GM21447 (cell line): ENCODE data around the gene EFHC2.

Experiments
- ATAC-seq: cut with Tn5 transposase; IDR thresholded peaks from one replicate; pipeline ENCODE4 v1.9.1; 2021; ENCODE audit not compliant: unreplicated experiment

Gene EFHC2, protein sequence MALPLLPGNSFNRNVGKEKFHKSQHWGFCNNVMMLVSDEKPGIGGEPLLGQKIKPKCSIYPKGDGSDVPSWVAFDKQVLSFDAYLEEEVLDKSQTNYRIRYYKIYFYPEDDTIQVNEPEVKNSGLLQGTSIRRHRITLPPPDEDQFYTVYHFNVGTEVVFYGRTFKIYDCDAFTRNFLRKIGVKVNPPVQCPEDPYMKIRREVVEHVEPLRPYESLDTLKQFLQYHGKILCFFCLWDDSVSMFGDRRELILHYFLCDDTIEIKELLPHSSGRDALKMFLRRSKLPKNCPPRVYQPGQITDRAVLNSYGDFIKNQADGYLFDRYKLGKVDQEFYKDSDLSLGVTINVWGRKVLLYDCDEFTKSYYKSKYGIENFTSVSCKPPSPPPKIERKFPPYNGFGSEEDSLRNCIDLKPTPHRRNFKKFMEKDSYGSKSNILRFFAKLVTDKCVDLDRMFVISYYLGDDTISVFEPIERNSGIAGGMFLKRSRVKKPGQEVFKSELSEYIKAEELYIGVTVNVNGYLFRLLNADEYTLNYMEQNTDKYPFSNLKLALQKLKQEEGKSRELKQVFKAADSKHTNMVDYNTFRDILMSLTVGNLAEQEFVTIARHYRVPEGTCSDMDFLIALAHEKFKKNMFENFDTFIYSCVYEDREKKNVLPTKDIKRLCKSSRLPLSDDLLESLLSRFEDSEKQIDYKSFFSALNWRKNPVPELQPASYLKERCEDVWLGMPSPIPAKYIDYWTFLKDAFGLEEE

GRCh38 chrX:44343412-44344141 lies at the start of gene EFHC2:
Gene EFHC2 (minus strand): TSS chrX:44343672. CDS start chrX:44343588, 84 bp downstream.
- ATAC-seq = no peak

DNA sequence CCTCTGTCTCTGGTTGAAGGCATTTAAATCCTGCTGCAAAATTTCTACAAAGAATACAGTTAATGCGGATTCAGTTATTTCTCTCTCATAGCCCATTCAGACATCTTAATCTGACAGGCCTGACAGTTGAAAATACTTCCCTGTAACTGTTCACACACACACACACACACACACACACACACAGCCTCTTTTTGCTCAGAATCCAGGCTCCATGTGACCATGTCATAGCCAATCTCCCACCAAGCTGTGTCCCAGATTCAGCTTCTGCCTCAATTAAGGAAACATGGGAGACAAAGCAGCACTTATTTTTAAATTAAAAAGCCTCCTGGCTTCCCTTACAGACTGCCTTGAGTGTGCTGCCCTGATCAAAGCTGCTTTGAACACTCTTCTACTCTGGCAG lies 49.3 kb upstream of the EFHC2 start:
- no peak for ATAC-seq

GRCh38 chrX:44384688-44385338 lies 41.3 kb upstream of the EFHC2 start:
- no peak for ATAC-seq

DNA sequence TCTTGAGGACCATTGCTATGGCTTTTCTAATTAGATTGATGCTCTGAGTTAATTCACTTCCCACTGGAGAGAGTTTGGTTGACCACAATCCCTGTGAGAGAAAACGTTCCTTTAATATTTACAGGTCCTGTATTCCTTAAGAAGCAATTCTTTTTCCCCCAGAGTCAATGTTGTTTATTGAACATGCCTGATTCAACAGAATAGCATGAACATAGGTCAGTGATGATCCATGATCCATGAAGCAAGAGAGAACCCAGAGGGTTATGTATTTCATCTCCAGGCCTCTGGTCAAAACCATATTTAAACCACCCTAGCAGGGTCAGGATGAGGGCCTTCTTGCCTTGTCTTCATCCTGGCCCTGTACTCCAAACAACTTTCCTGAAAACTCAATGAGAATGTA lies 39.4 kb upstream of the EFHC2 start:
- no peak for ATAC-seq

GRCh38 chrX:44352758-44353157 lies 9.3 kb upstream of the EFHC2 start:
- no peak for ATAC-seq

DNA sequence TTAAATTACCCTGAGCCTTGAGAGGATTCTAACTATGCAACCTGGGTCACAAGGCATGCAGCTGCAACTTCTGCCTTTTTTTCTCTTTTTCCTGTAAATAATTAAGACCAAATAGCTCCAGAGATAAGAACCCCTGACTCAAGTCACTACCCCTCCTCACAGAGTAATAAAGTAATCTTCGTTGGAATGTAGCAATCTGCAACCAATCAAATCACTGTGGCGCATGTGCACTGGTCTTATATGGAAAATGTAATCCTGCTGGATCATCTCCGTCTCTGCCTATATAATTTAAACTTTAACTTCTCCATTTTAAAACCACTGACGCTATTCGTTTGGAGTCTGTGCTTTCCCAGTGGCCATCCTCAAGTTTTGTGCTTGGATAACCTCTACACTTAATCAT lies 6.1 kb upstream of the EFHC2 start:
- no peak for ATAC-seq

DNA sequence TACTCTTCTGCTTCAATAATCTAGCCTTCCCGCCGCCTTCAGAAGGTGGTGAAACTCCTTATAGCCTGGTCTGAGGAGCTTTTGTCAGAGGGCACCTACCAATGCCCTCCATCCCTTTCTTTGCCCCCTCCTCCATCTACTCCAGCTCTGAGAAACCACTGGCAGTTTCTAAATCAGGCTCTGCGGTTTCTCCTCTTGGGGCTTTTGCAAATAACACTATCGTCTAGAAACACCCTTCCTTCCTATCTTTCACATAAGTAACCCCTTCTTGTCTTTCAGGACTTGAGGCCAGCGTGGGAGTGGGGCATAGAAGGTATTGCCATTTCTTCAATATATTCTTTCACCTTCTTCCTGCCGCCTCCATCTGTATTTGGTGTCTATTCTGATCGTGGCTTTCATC lies 1.2 kb upstream of the EFHC2 start:
- ATAC-seq = no peak

DNA sequence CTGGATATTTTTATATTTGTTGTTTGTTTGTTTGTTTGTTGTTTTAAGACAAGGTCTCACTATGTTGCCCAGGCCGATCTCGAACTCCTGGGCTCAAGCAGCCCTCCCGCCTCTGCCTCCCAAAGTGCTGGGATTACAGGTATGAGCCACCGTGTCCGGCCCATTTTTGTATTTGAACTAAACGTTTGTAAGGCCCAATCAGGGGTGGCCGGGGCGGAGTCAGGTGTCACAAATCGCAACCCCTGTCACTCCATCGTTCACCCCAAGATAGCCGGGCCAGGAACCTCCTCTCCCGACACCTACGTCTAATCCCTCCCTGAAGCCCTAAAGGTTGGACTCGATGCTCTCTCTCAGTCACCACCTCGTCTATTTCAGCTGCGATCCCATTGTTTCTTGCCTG lies 722 bp upstream of the EFHC2 start:
- no peak for ATAC-seq

GRCh38 chrX:44342866-44343265 lies 606 bp downstream of the EFHC2 start:
- no peak for ATAC-seq

DNA sequence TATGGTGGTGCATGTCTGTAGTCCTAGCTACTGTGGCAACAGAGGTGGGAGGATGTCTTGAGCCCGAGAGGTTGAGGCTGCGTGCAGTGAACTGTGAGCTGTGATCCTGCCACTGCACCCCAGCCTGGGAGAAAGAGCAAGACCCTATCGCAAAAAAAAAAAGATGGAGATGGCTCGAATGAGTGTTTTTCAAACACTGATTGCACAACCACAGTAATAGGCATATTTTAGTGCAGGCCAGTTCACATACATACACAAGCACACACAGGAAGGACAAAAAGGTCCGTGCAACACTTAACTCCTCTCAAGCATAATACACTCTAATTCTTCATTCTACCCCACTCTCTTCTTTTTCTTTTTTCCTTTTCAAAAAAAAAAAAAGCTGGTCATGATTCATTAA lies 5.1 kb downstream of the EFHC2 start:
- no peak for ATAC-seq

- ATAC-seq = no peak
Measured at GRCh38 chrX:44332437-44332836, 11.0 kb downstream of the EFHC2 start.

- no peak for ATAC-seq
Measured at GRCh38 chrX:44330227-44330626, 13.2 kb downstream of the EFHC2 start.

DNA sequence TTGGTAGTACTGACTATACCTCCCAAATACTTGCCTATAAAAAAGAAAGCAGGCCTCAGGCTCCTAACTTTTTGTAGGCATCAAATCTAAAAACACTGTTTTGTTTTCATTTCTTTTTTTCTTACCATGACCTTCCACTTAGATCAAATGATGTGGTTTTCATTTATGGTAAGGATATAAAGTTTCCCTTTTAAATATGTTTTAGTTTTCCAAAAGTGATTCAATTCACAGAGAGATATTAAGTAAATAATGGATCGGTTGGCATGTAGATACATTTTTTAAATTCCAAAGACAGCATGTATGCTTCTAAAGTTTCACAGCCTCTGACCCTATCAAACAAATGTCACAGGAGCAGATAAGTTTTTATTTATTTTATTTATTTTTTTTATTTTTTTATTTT lies 23.9 kb downstream of the EFHC2 start:
- ATAC-seq = no peak

DNA sequence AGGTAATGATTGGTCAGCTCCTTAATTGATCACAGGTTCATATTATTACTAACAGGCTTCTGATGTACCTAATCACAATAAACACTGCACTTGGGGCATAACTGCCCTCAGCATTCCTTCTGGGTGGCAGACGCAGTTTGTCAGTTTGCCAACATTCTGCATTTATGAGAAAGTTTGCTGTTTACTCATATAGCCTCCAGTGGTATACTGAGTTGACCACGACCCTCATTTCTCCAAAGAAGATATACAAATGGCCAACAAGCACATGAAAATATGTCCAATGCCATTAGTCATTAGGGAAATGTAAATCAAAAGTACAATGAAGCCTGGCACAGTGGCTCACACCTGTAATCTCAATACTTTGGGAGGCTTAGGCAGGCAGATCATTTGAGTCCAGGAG lies 26.3 kb downstream of the EFHC2 start:
- no peak for ATAC-seq

GRCh38 chrX:44314808-44315207 lies 28.7 kb downstream of the EFHC2 start:
- ATAC-seq = no peak

GRCh38 chrX:44314259-44314734 lies 29.2 kb downstream of the EFHC2 start:
- no peak for ATAC-seq

DNA sequence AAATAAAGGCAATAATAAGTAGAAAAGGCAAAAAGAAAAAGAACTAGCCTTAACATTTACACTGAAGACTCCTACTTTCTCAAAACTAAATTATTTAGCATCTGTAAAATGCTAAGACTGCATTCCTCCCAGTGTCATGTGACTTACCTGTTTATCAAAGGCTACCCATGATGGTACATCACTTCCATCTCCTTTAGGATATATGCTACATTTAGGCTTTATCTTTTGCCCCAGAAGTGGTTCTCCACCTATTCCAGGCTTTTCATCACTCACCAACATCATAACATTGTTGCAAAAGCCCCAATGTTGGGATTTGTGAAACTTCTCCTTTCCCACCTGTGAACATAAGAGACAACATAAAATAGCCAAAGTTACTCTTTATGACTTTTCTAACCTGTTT lies 31.1 kb downstream of the EFHC2 start:
- no peak for ATAC-seq

DNA sequence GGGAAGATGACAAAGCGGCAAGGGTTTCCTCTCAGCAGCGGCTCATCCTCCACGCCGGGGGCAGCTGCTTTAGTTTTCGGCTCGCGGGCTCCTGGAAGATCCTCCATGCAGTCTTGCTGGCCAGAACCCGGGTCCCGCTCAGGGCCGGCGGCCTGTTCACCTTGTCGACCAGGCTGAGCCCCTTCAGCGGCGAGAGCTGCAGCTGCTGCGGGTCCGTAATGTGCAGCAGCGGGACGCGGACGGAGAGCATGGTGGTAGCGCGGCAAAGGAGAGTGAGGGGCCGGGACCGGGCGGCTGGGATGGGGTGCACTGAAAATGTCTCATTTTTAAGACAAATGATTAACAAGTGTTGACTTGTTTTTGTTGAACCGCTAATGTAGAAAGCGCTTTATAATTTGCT lies 33.2 kb downstream of the EFHC2 start:
- no peak for ATAC-seq

GRCh38 chrX:44308869-44309268 lies 34.6 kb downstream of the EFHC2 start:
- ATAC-seq = no peak

GRCh38 chrX:44306356-44306755 lies 37.1 kb downstream of the EFHC2 start:
- no peak for ATAC-seq

DNA sequence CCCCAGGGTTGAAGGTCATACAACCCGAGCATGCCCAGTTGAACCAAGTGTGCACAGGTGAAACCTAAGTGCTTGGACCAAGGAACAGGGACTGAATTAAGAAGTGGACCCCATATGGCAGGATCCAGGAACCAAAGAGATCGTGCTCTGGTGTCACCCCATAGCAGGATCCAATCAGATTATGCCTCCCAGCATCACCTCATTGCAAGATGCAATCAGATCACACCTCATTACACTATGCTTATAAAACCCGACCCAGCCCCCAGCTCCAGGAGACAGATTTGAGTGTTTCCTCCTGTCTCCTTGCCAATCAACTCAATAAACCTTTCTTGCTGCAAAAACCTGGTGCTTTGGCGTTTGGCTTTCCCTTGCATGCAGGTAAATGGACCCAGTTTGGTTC lies 37.6 kb downstream of the EFHC2 start:
- ATAC-seq = no peak
